GM21825 (cell line): Measurements from ENCODE around the gene CCL2.

Experiments
- ATAC-seq: cut with Tn5 transposase; IDR thresholded peaks from one replicate; pipeline ENCODE4 v1.9.1; 2021; ENCODE audit warnings: mild to moderate bottlenecking, moderate library complexity; ENCODE audit not compliant: unreplicated experiment

The CCL2 gene

DNA sequence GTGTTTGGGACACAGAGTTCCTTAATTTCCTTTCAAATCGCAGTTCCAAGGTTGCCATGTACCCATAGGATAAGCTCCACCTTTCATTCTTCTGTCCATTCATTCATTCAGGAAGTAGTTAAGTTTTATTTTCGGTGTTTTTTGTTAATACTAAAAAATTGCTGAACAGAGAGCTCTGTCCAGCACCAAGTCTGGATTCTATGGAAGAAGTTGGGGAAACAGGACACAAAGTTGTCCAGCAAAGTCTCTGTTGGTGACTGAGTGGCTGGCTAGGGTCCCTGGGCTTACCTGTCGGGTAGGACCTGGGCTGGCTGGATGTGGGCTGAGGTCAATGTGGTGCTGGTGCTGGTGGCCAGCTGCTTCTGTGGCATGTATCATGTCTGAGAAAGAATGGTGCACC, 17.6 kb upstream of the CCL2 start:
- ATAC-seq = no peak

DNA sequence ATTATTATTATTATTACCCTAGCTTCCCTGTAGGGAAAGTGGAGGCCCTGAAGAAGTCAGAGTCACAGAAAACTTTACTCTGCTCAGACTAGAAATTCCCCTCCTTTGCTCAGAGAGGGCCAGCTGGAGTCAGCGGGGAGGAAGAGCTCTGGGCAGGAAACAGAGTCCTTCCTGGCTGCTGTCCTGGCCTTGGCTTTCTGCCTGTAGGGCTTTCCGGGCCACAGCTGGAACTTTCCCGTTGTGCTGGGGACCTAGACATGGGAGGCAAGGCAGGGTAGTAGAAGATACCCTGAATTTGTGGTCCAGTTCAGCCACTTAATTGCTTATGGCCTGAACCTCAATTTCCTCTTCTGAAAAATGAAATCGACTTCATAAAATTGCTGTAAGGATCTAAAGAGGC, 14.0 kb upstream of the CCL2 start:
- ATAC-seq = no peak

- no peak for ATAC-seq
These were observed 12.3 kb upstream of the CCL2 start for GRCh38 chr17:34242587-34243363.

DNA sequence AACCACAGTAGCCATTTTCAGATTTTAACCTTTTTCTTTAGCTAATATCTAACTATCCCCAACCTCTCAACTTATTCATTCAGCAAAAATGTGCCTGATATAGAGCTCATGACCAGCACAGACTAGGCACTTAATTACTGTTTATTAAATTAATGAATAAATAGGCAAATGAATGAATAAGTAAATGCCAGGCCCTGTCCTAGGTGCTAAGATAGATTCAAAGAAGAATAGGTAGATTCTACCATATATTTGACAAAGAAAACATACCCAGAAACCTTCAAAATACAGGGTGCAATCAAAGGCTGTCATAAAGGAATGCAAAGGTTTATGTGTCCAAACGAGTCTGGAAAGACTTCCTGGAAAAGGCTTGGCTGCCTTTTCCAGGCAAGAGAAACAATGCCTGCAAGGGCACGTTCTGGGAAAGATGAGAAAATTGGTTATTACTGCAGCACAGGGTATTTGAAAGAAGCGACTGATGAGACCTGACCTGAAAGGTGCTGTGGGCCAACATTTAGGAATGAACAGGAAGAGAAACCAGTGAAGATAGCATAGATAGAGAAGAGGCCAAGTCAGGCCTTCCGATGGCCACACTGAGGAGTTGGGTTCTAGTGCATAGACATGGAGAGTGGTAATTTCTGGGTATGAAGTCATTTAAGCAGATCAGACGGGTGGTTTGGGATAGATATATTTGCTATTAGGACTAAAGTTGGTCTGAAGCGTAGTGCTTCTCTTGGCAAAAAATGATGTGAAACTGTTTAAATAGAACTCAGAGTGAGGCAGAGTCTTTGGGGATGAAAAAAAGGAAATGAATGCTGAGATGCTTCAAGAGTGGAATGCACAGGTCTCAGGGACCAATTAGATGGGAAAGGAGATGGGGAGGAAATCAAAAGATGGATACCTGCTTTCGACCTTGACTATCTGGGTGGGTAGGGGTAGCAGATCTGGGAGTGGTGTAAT, 11.4 kb upstream of the CCL2 start:
- no peak for ATAC-seq

- no peak for ATAC-seq
These were observed 9.7 kb upstream of the CCL2 start for GRCh38 chr17:34245351-34245905.

GRCh38 chr17:34246446-34246845, 8.6 kb upstream of the CCL2 start:
- no peak for ATAC-seq

- no peak for ATAC-seq
These were observed 8.2 kb upstream of the CCL2 start for GRCh38 chr17:34246881-34247280.

DNA sequence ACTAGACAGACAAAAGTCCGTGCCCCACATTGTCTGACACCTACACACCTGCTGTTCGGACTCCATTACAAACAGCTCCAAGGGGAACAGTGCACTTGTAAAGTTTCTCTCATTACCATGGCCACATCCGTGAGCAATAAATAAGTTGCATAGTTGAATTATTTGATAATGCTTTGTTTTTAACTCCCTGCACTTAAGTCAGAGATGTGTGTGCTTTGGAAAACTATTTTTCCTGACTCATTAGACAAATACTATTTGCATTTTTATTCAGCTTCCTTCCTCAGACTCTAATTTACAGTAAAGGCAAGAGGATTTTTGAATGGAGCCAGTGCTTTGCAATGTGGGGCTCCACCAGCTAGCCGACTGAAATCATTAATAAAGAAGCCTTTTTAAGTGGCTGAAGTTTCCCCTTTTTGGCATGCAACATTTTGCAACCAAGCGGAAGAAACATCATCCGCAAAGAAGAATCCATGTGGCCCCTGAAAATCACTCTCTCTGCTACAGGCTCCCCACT, 6.5 kb upstream of the CCL2 start:
- no peak for ATAC-seq

DNA sequence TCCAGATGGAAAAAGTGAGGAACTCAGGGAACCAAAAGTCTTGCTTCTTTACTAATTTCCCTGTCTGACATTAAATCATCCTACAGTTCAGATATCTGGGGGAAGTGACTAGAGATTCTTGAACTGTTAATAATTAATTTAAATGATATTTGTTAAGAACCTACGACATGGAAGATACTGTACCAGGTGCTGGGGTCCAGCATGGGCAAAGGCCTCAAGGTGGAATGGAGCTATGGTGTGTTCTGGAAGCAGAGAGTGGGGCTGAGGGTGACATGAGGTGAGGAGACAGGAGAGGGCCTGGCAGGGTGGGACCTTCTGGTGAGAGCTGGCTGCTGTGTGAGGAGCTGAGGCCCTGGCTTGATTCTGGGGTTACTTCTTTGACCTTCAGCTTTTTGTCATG, 6.0 kb upstream of the CCL2 start:
- ATAC-seq = no peak

DNA sequence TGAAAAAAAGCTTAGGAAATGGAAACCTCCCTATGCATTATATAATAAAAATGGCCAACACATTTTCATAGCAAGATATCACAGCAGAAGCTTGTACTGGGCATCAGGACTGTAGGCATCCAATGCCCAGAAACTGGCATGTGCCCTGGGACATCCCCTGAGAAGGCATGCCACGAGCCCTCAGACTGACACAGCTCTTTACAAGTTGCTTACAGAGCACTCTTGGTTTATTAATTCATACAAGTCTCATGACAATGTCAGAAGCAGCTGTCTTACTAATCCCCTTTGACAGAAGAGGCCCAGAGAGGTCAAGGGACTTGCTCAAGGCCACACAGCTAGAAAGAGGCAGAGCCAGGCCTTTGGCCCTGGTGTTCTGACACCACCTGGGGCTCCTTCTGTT, 5.6 kb upstream of the CCL2 start:
- ATAC-seq = no peak

GRCh38 chr17:34251186-34251585, 3.9 kb upstream of the CCL2 start:
- no peak for ATAC-seq

- no peak for ATAC-seq
These were observed 3.0 kb upstream of the CCL2 start for GRCh38 chr17:34252095-34252443.

DNA sequence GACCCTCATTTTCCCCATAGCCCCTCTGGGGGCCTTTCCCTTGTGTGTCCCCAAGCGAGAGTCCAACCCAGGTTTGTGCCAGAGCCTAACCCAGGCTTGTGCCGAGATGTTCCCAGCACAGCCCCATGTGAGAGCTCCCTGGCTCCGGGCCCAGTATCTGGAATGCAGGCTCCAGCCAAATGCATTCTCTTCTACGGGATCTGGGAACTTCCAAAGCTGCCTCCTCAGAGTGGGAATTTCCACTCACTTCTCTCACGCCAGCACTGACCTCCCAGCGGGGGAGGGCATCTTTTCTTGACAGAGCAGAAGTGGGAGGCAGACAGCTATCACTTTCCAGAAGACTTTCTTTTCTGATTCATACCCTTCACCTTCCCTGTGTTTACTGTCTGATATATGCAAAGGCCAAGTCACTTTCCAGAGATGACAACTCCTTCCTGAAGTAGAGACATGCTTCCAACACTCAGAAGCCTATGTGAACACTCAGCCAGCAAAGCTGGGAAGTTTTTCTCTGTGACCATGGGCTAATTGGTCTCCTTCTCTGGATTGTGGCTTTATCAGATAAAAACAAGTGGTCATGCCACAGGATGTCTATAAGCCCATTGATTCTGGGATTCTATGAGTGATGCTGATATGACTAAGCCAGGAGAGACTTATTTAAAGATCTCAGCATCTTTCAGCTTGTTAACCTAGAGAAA, 2.5 kb upstream of the CCL2 start:
- ATAC-seq = no peak

- no peak for ATAC-seq
These were observed 2.0 kb upstream of the CCL2 start for GRCh38 chr17:34253139-34253525.

- no peak for ATAC-seq
These were observed 939 bp upstream of the CCL2 start for GRCh38 chr17:34254146-34254545.

- no peak for ATAC-seq
These were observed 272 bp downstream of the CCL2 start for GRCh38 chr17:34255381-34255732.

DNA sequence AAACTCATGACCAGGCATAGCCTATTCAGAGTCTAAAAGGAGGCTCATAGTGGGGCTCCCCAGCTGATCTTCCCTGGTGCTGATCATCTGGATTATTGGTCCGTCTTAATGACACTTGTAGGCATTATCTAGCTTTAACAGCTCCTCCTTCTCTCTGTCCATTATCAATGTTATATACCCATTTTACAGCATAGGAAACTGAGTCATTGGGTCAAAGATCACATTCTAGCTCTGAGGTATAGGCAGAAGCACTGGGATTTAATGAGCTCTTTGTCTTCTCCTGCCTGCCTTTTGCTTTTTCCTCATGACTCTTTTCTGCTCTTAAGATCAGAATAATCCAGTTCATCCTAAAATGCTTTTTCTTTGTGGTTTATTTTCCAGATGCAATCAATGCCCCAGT, 756 bp downstream of the CCL2 start:
- no peak for ATAC-seq

- ATAC-seq = no peak
These were observed 2.4 kb downstream of the CCL2 start for GRCh38 chr17:34257299-34257985.

GRCh38 chr17:34257986-34258326, 2.9 kb downstream of the CCL2 start:
- no peak for ATAC-seq

DNA sequence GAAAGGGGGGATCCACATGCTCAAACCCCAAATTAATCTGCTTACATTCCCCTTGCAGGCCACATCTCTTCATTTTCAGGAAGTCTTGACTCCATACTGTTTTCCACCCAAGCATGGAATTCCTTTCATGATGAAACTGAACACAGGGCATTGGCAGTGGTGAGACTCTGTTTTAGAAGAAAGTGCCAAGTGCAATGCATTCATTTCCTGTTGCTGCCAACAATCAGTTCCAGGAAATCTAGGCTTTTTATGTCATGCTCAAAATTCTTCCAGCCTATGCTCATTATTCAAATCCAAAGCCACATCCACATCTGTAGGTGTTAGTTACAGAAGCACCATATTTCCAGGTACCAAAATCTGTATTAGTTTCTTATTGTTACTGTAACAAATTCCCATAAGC, 4.1 kb downstream of the CCL2 start:
- no peak for ATAC-seq

DNA sequence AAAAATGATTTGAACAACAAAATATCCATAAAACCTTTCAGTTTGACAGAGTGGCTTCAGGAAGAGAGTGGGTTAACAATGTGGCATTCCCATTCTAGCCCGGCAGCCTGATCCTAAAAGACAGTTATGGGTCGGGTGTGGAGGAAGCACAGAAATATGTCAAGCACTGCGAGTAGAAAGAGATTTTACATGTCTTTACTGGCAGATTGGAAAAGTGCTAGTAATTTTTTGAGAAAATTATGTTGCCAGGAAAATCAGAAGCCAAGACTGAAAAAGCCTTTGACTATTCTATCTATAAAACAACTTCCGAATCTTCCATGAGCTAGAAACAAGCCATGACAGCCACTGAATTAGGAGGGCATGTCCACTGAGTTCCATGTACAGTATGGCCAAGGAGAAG, 5.8 kb downstream of the CCL2 start:
- no peak for ATAC-seq
